Measurements from ENCODE around the gene SIN3A. TPM values are rescaled to one million over a fixed set of nuclear protein-coding genes. Genes with fewer than 3 reads are reported as not detected.

The SIN3A gene
- total RNA-seq, 1 experiment from 2014 or later: 68.5 TPM

DNA sequence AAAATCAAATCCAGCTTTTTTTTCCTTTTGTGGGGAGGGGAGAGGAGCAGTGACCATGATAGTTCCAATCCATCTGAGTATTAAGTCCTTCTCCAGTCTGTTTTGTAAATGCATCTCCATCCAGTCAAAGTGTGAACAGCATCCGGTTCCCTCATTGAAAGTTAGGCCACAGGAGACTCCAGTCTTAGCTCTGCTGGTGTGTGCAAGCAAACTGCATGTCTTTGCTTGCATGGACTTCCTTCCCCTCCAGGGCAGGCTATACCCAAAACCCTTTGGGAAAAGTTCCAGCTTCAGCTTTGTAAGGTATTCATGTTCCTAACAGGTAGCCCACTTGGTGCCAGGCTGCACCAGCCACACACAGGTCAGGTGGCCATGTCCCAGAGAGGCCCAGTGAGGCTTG lies 80.0 kb downstream of the SIN3A start:
- Histone ChIP-seq H3K4me1 (no peaks in the 10 kb centered on the region), H3K4me3 (no peak overlapping the region), H3K27ac (no peak overlapping the region), H3K9me3 (replicated peaks) (no peaks in the 10 kb centered on the region), H3K36me3 (peaks cover 47% of the 10 kb centered on the region), H3K27me3 (no peaks in the 10 kb centered on the region)
- DNase-seq: no peak

DNA sequence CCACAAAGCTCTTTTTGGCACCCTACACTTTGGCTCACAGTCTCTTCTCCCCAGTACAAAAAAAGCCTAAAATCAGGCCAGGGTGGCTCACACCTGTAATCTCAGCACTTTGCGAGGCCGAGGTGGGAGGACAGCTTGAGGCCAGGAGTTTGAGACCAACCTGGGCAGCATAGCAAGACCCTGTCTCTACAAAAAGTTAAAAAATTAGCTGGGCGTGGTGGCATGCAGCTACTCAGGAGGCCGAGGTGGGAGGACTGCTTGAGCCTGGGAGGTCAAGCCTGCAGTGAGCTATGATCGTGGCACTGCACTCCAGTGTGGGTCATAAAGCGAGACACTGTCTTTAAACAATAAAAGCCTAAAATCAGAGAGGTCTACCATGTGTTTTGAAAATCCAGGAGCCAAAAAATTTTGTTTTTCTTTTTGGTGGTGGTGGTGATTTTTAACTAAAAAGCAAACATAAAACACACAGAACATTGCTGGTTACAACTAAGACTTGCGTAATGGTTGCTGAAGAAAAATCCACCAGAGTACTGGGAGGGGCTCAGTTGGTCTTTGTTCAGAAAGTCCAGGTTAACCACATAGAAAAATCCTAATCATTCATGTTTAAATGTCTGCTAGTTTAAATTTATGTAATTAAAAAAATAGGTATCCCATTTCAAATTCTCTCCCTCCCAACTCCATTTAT lies 81.5 kb downstream of the SIN3A start:
- Histone ChIP-seq H3K27ac (no peak overlapping the region), H3K4me1 (no peaks in the 10 kb centered on the region), H3K27me3 (no peaks in the 10 kb centered on the region), H3K9me3 (replicated peaks) (no peaks in the 10 kb centered on the region), H3K4me3 (no peak overlapping the region), H3K36me3 (peaks cover 32% of the 10 kb centered on the region)
- no peak for DNase-seq

DNA sequence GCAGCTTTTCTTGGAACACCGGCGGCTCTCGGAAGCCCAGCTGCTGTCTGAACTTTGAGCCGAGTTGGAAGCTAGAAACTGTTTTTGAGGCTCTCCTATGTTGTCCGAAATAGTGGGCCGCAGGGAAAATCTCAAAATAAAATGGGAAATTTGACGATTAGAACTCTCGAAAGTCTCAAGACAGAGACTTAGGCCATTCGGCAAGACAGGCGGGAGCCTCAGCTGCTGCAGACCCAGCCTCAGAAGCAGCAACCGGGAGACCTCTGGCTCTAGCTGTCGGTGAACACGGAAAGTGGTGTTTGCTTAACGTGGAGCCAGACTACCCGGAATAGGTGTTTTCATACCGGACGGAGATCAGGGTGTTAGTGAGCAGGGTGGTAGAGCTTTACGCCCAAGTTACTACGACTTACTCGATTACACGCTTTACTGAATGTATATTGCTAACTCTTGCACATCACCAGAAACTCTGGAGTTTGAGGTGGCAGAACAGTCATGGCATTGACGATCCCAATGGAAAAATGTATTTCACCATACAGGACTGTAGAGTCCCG lies 82.7 kb downstream of the SIN3A start:
- Histone ChIP-seq H3K9me3 (replicated peaks) (no peaks in the 10 kb centered on the region), H3K27ac (peak overlapping the region; percentile 82), H3K4me3 (peak overlapping the region; percentile 74), H3K36me3 (peaks cover 27% of the 10 kb centered on the region), H3K27me3 (no peaks in the 10 kb centered on the region), H3K4me1 (no peaks in the 10 kb centered on the region)
- DNase-seq: no peak

DNA sequence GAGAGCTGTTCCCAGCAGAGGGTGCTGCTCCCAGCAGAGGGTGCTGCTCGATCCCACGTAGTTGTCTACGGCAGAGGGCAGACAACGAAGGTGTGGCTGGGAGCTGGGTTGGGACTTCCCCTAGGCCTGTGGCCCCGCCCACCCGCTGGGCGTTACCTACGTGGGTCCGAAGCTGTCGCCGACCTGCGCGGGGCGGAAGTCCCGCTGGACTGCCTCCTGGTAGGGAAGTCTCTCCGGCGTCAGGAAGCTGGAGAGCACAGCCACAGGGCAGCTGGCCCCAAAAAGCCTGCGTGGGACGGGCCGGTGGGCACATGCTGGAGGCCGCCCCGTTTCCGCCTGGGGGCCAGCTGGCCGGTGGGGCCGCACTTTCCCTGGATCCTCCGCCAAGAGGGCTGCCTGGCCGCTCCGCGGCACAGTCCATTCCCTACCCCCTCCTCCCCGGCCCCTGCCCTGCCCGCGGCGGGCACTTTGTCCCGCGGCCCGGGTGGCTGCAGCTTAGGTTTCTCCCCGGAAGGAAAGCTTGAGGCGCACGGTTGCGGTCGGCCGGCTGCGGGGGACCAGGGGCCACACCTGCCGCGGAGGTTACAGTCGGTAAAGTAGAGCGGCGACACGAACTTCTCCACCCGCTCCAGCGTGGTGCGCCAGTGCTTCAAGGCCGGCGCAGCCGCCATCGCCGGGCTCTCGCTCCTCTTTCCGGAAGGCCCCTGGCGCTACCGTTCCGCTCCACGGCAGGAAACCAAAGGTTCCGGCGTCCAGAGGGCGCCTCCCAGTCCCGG lies 83.4 kb downstream of the SIN3A start, which contains the start of gene MAN2C1:
Gene MAN2C1, minus strand, starts transcription at position 695 of the 776 bp plus-strand sequence. Its CDS starts 24 bp downstream, at position 671.
- H3K4me1 ChIP-seq: no peaks in the 10 kb centered on the region
- H3K27ac ChIP-seq: peak within 1 kb of the TSS; percentile 82
- H3K4me3 ChIP-seq: peak within 1 kb of the TSS; percentile 74
- no peaks in the 10 kb centered on the region for H3K9me3 ChIP-seq (replicated peaks)
- peaks cover 23% of the 10 kb centered on the region for H3K36me3 ChIP-seq
- no peaks in the 10 kb centered on the region for H3K27me3 ChIP-seq
- DNase-seq: peak; percentile 97

DNA sequence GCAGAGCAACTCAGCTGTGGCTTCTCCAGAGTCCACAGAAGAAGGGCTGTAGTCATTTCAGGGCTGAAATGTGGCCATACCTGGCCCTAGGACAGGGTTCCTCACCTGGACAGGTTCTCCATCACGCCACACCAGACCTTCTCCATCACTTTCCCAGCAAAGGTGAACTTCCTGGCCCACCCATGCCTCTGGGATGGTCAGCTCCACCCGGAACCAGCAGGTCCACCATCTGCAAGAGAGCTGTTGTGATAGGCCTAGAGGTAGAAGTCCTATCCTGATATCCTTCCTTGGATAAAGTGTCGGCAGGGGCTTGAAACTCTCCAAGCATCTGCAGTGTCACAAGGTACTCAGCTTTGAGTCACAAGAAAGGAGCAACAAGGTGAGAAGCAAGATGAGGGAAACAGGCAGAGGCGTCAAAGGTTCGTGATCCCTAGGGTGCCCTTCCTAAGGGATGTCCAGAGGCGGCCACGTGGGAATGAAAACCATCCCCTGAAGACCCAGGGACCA lies 84.0 kb downstream of the SIN3A start:
- Histone ChIP-seq H3K4me3 (peak overlapping the region; percentile 74), H3K9me3 (replicated peaks) (no peaks in the 10 kb centered on the region), H3K36me3 (peaks cover 20% of the 10 kb centered on the region), H3K27me3 (no peaks in the 10 kb centered on the region), H3K27ac (no peak overlapping the region; the same call in 1 of the 2 replicates), H3K4me1 (no peaks in the 10 kb centered on the region)
- no peak for DNase-seq

DNA sequence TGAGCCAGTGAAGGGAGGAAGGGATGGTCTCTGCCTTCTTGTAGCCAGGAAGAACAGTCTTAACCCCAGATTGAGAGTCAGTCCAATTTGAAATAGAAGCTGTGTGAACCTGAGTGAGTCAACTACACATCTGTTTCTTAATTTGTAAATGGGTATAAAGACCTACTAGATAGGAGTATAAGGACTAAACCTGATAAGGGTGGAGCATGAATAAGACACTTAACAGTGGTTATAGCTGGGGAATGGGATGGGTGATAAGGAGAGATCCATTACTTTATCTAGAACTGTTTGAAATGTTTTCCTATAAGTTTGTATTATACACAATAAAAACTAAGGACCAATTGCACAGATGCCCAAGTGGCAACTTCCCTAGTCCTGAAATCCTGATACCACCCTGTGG lies 84.5 kb downstream of the SIN3A start:
- Histone ChIP-seq H3K9me3 (replicated peaks) (no peaks in the 10 kb centered on the region), H3K27me3 (no peaks in the 10 kb centered on the region), H3K4me1 (no peaks in the 10 kb centered on the region), H3K36me3 (peaks cover 20% of the 10 kb centered on the region), H3K27ac (no peak overlapping the region), H3K4me3 (no peak overlapping the region)
- DNase-seq: no peak

DNA sequence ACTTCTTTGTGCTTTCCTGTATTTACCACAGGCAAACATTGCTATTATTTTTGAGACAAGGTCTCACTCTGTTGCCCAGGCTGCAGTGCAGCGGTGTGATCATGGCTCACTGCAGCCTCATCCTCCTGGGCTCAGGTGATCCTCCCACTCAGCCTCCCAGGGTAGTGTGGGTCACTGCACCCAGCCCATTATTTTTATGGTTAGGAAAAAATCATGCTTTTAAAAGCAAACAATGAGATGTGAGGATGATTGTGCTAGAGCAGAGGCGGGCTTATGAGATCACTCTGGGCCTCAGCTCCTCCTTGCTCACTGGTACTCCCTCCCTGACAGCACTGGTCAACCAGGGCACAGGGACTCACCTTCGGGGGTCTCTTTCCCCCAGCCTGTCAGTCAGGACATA lies 85.3 kb downstream of the SIN3A start:
- no peaks in the 10 kb centered on the region for H3K9me3 ChIP-seq (replicated peaks)
- H3K36me3 ChIP-seq: peaks cover 13% of the 10 kb centered on the region
- no peaks in the 10 kb centered on the region for H3K4me1 ChIP-seq
- H3K27ac ChIP-seq: no peak overlapping the region
- no peaks in the 10 kb centered on the region for H3K27me3 ChIP-seq
- DNase-seq: no peak
- H3K4me3 ChIP-seq: no peak overlapping the region

DNA sequence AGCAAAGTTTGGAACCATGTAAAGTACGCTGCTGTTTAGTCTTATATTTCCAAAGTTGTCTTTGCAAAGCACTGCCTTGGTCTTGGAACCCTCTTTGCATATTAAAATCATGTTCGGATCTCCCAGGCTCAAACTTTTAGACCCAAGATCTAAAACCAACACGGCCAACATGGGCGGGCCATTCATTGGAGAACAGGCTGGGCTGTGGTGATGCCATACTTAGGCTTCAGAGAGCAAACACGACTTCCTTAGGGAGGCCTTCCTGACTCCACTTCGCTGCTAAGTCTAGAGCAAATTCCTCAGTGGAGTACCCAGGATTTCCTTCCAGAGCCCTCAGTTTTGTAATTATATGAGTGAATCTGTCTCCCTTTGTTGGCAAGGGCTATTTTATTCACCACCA lies 86.6 kb downstream of the SIN3A start:
- H3K4me3 ChIP-seq: no peak overlapping the region
- peaks cover 3% of the 10 kb centered on the region; the same call in 1 of the 2 replicates for H3K36me3 ChIP-seq
- H3K27ac ChIP-seq: no peak overlapping the region
- H3K9me3 ChIP-seq (replicated peaks): no peaks in the 10 kb centered on the region
- no peaks in the 10 kb centered on the region for H3K4me1 ChIP-seq
- H3K27me3 ChIP-seq: no peaks in the 10 kb centered on the region
- no peak for DNase-seq

DNA sequence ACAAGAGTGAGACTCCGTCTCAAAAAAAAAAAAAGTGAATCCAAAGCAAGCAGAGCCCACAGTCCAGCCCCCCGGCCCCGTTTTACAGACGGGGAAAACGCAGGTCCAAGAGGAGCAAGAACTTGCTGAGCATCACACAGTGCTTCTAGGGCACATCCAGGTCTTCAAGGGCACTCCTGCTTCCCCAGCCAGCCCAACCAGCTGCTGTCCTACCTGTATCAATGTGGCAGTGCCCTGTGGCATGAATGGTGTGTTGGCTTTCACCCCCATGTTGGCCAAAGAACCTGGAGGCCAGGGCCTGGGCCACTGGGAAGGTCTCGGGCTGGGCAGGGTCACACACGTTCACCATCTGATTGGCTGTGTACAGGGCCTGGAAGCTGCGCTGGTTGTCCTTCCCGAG lies 87.7 kb downstream of the SIN3A start:
- Histone ChIP-seq H3K27me3 (no peaks in the 10 kb centered on the region), H3K27ac (no peak overlapping the region), H3K36me3 (peaks cover 3% of the 10 kb centered on the region; the same call in 1 of the 2 replicates), H3K4me1 (no peaks in the 10 kb centered on the region), H3K4me3 (no peak overlapping the region), H3K9me3 (replicated peaks) (no peaks in the 10 kb centered on the region)
- no peak for DNase-seq

DNA sequence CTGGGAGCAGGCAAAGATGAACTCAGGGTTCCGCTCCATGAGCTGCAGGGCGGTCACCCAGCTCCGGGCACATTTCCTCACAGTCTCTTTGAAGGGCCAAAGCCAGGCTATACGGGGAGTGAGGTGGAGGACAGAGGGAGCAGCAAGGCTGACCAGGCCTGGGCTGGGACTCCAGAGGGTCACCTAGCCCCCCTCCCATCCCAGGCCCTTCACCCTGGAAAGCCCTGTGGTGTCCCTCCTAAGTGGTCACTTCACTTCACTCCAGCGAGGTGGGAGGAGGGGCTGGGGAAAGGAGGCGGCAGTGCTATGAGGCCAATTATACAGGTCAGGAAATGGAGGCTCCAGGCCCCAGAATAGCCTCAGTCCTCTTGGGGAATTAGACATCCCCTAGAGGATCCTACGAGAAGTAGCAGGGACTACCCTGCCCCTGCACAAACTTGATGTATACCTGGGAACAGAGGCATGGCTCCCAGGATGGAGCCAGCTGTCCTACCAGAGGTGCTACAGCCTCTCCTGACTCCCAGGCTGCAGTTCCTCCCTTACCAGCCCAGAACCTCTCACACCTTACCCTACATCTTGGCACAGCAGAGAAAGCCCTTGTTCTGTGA lies 88.7 kb downstream of the SIN3A start:
- Histone ChIP-seq H3K27me3 (no peaks in the 10 kb centered on the region), H3K4me3 (no peak overlapping the region), H3K4me1 (no peaks in the 10 kb centered on the region), H3K9me3 (replicated peaks) (no peaks in the 10 kb centered on the region), H3K36me3 (peaks cover 3% of the 10 kb centered on the region; the same call in 1 of the 2 replicates), H3K27ac (no peak overlapping the region)
- no peak for DNase-seq

DNA sequence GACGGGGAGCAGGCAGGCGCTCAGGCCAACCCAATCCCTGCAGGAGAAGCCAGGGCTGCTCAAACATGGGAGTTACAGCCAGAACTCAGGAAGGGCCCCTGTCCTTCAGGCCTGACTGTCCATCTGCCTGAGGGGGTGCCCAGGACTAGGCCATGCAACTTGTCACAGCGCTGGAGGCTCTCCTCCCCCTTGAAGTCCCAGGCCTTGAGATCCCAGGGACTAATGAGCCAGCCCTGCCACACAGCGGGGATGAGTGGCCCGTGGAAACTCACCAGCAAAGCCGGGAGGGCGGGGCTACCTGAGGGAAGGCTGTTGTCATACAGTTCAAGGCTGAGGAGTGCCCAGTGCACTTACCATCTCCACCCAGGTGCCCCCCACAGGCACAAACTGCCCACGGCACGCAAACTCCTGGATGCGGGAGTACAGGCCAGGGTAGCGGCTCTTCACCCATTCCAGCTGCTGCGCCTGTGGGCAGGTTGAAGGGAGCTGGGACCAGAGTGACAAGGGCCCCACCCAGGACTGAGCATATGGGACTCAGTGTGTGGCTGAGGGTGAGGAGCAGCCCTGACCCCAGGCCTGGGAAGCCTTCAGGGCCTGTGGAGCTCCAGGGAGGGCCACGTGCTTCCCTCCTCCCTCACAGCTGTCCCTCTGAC lies 89.4 kb downstream of the SIN3A start:
- H3K9me3 ChIP-seq (replicated peaks): no peaks in the 10 kb centered on the region
- H3K4me1 ChIP-seq: no peaks in the 10 kb centered on the region
- peaks cover 3% of the 10 kb centered on the region; the same call in 1 of the 2 replicates for H3K36me3 ChIP-seq
- no peak overlapping the region for H3K4me3 ChIP-seq
- H3K27ac ChIP-seq: no peak overlapping the region
- no peak for DNase-seq
- H3K27me3 ChIP-seq: no peaks in the 10 kb centered on the region

DNA sequence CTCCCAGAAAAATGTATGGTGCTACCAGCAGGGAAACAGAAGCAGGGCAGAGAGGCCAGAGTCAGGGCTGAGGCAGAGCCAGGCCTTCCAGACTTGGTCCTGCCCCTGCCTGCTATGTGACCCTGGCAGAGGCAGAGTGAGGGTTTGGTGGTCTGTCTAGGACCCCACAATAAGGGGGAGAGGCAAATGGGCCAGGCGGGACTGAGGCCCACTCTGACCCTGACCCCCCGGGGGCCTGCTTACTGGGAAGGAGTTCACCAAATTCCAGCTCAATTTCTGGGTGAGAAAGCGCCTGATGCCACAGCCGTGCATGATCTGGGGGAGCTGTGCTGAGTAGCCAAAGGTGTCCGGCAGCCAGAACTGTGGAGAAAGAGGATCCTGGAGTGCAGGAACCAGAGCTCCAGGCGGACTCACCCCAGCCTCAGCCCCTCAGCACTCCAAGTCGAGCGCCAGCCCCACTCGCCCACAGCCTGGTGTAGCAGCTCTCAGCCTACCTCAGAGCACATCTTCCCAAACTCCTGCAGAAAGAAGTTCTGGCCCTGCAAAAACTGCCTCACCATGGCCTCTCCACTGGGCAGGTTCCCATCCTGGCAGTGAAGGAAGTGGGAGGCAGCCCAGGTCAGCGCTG lies 90.0 kb downstream of the SIN3A start:
- Histone ChIP-seq H3K27me3 (no peaks in the 10 kb centered on the region), H3K36me3 (no peaks in the 10 kb centered on the region; the same call in 1 of the 2 replicates), H3K9me3 (replicated peaks) (no peaks in the 10 kb centered on the region), H3K4me1 (no peaks in the 10 kb centered on the region), H3K4me3 (no peak overlapping the region), H3K27ac (no peak overlapping the region)
- DNase-seq: no peak

DNA sequence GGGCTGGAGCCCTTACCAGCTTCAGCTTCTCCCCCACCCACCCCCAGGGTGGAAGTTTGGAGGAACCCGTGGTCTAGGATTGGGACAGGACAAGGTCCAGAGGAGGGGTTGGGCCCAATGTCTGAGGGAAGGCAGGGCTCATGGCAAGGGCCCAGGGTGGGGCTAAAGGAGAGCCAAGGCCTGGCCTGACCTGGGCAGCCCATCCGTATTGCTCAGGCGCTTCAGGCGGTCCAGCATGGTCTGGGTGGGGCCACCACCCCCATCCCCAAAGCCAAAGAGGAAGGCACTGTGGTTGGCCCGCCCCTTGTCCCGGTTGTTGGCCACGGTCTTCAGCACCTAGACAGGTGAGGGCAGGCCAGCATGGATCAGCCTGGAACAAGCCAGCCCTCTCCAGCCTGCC lies 90.6 kb downstream of the SIN3A start:
- Histone ChIP-seq H3K4me3 (no peak overlapping the region), H3K4me1 (no peaks in the 10 kb centered on the region), H3K27ac (no peak overlapping the region), H3K9me3 (replicated peaks) (no peaks in the 10 kb centered on the region), H3K36me3 (no peaks in the 10 kb centered on the region; the same call in 1 of the 2 replicates), H3K27me3 (no peaks in the 10 kb centered on the region)
- no peak for DNase-seq

DNA sequence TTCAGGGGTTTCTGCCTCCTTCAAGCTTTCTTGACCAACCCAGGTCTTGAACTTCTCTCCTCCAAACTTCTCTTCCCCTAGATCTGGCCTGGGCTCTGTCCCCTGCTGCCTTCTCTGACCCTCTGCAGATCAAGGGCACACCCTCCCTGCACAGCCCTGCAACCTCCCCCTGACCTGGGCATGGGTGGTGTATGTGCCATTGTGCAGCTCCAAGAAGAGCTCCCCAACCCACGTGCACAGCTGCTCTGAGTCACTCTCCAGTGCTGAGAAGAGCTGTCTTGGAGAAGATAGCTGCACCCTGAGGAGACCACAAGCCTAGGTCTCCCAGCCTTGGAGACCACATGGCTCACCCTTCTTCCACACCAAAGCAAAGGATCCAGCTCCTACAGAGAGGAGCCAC lies 91.1 kb downstream of the SIN3A start:
- H3K4me3 ChIP-seq: no peak overlapping the region
- no peak for DNase-seq
- no peaks in the 10 kb centered on the region for H3K9me3 ChIP-seq (replicated peaks)
- H3K27ac ChIP-seq: no peak overlapping the region
- H3K4me1 ChIP-seq: no peaks in the 10 kb centered on the region
- no peaks in the 10 kb centered on the region for H3K27me3 ChIP-seq
- no peaks in the 10 kb centered on the region; the same call in 1 of the 2 replicates for H3K36me3 ChIP-seq
